ENCODE data around the gene VWA3A. TPM values are rescaled to one million over a fixed set of nuclear protein-coding genes. Genes with fewer than 3 reads are reported as not detected.

Gene VWA3A
- total RNA-seq, 1 donor from 2014 or later: 0.25 TPM

DNA sequence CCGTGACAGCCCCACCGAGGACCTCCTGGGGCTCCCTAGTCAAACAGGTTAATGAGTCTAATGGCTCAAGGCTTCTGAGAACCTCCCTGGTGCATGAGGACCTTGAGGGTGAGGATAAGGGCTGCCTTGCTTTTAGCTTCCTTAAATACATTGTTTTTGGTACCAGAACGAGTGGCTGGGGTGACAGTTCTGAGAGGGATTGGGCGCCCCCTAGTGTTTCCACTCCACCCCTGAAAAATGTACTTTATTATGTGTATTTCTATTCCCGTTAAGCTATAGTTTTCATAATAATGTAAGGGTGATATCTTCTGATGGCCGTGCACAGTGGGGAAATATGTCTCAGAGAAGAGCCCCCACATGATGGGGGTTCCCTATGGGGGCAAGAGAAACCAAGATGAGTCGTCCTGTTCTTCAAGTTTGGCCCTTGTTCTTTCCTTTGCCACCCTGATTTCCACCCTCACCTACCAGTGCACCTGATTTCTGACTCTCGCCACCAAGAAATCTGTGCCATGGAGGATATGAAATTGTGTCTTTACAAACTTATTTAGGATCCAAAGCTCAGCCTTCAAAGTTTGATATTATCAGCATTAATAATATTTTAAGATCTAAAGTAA is 14.5 kb upstream of the VWA3A start:
- TF ChIP-seq, protein P1, sequence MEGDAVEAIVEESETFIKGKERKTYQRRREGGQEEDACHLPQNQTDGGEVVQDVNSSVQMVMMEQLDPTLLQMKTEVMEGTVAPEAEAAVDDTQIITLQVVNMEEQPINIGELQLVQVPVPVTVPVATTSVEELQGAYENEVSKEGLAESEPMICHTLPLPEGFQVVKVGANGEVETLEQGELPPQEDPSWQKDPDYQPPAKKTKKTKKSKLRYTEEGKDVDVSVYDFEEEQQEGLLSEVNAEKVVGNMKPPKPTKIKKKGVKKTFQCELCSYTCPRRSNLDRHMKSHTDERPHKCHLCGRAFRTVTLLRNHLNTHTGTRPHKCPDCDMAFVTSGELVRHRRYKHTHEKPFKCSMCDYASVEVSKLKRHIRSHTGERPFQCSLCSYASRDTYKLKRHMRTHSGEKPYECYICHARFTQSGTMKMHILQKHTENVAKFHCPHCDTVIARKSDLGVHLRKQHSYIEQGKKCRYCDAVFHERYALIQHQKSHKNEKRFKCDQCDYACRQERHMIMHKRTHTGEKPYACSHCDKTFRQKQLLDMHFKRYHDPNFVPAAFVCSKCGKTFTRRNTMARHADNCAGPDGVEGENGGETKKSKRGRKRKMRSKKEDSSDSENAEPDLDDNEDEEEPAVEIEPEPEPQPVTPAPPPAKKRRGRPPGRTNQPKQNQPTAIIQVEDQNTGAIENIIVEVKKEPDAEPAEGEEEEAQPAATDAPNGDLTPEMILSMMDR (IDR thresholded peaks at IDR 0.05; ENCODE audit: borderline replicate concordance): peak; percentile 90
- no peak overlapping the region for H3K27ac ChIP-seq (replicated peaks)

DNA sequence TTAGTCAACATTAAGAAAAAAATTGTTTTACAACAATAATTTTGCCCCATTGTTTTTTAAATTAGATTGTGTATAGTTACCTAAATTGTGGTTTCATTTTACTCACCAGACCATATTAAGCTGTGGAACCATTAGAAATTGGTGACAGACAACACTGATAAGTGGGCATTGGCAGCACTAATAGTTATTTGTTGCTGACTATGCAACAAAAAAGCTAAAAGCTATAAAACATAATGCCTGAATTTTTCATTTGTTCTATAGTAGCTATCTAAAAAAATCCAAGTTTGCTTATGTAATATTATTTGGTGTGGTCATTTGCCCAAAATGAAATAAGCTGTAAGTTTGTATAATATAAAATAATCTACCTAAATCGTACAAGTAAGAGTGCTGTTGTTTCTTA is 13.7 kb upstream of the VWA3A start:
- Histone ChIP-seq H3K27ac (replicated peaks) (no peak overlapping the region), H3K4me1 (peaks cover 11% of the 10 kb centered on the region), H3K36me3 (no peaks in the 10 kb centered on the region), H3K4me3 (no peak overlapping the region), H3K9me3 (replicated peaks) (no peaks in the 10 kb centered on the region), H3K27me3 (ENCODE audit: low read depth) (no peaks in the 10 kb centered on the region)
- TF ChIP-seq, protein P1 (IDR thresholded peaks at IDR 0.05; ENCODE audit: borderline replicate concordance): no peak
- intact Hi-C loops (cut with micrococcal nuclease): loop anchor here (5.0 kb wide), 1 partner anchor 76 kb away; the partner anchor contains the start of gene PDZD9
- no peak for DNase-seq

More for the DNA sequence above, 14.5 kb upstream of the VWA3A start:
- Histone ChIP-seq H3K4me3 (no peak overlapping the region), H3K9me3 (replicated peaks) (no peaks in the 10 kb centered on the region), H3K27me3 (ENCODE audit: low read depth) (no peaks in the 10 kb centered on the region), H3K36me3 (no peaks in the 10 kb centered on the region), H3K4me1 (peaks cover 16% of the 10 kb centered on the region)
- DNase-seq: peak; percentile 41
- intact Hi-C loops (cut with micrococcal nuclease): loop anchor here (5.0 kb wide), 1 partner anchor 76 kb away; the partner anchor contains the start of gene PDZD9

DNA sequence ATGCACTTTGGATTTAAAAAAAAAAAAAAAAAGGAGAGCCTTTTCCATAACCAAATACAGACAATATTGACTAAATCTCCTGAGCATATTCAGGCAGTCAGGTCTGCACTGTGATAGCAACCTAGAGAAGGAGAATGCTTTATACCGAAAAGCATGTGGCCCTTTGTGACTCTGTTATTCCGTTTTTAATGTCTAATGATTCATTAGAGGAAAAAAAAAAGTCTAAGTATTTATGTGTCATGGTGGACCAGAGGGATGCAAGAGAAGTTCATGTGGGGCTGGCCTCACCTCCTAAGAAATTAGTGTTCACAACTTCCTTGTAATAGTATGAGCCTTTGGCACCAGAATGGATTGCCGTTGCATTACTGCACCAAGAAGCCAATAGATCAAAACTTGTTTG is 11.3 kb upstream of the VWA3A start:
- TF ChIP-seq, protein P1 (IDR thresholded peaks at IDR 0.05; ENCODE audit: borderline replicate concordance): no peak
- intact Hi-C loops (cut with micrococcal nuclease): no loop called here
- peaks cover 5% of the 10 kb centered on the region for H3K4me1 ChIP-seq
- no peaks in the 10 kb centered on the region for H3K9me3 ChIP-seq (replicated peaks)
- H3K4me3 ChIP-seq: no peak overlapping the region
- no peak overlapping the region for H3K27ac ChIP-seq (replicated peaks)
- DNase-seq: no peak
- no peaks in the 10 kb centered on the region for H3K27me3 ChIP-seq (ENCODE audit: low read depth)
- H3K36me3 ChIP-seq: no peaks in the 10 kb centered on the region

DNA sequence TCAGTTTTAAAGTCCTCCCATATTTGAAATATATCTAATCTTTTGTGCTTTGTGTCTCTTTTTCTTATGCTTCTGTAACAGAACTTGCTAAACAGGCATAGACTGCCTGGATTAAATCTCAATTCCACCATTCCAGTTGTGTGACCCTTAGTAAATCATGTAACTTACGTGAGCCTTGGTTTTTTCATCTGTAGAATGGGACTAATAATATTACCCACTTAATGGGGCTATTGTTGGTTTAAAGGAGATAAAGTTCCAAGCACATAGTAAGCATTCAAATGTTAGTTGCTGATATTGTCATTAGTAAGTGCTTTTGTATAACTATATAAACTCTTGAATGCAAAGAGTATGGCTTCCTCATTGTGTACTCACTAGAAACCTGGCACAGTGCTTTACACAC is 5.9 kb upstream of the VWA3A start:
- intact Hi-C loops (cut with micrococcal nuclease): no loop called here
- H3K36me3 ChIP-seq: no peaks in the 10 kb centered on the region
- peaks cover 24% of the 10 kb centered on the region for H3K4me1 ChIP-seq
- TF ChIP-seq, protein P1 (IDR thresholded peaks at IDR 0.05; ENCODE audit: borderline replicate concordance): no peak
- H3K27ac ChIP-seq (replicated peaks): no peak overlapping the region
- H3K9me3 ChIP-seq (replicated peaks): no peaks in the 10 kb centered on the region
- H3K4me3 ChIP-seq: no peak overlapping the region
- H3K27me3 ChIP-seq (ENCODE audit: low read depth): no peaks in the 10 kb centered on the region
- no peak for DNase-seq

DNA sequence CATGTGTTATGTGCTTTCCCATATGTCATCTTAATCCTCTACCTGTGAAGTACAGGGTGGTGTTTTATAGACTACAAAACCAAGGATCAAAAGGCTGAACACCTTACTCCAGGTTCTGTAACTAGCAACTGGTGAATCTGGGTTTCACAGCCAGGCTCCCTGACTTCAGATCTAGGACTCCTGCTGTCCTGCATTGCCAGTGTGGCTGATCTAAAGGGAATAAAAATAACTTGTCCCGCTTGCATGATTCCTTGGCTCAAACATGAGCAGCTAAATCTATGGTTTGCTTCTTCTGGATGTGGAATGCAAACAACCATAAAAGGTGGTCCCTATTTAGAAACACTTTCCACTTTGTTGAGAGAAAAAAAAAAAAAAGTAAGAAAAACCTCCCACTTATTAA is 3.7 kb upstream of the VWA3A start:
- H3K27ac ChIP-seq (replicated peaks): peak overlapping the region; percentile 53
- DNase-seq: no peak
- peaks cover 42% of the 10 kb centered on the region for H3K4me1 ChIP-seq
- no peak overlapping the region for H3K4me3 ChIP-seq
- intact Hi-C loops (cut with micrococcal nuclease): no loop called here
- H3K27me3 ChIP-seq (ENCODE audit: low read depth): no peaks in the 10 kb centered on the region
- H3K36me3 ChIP-seq: no peaks in the 10 kb centered on the region
- TF ChIP-seq, protein P1 (IDR thresholded peaks at IDR 0.05; ENCODE audit: borderline replicate concordance): no peak
- no peaks in the 10 kb centered on the region for H3K9me3 ChIP-seq (replicated peaks)
